ENCODE measurements around the gene NXT1.
A peak's percentile ranks its signal among the peaks of the same experiment; 100 is the strongest.
"Not testable (repeated sequence)": the region's sequence is repeated elsewhere in the genome, so short reads cannot be mapped to it uniquely, and the experiment has no call there.

The NXT1 gene

GRCh38 chr20:23350196-23350903, at the start of gene NXT1:
NXT1 (plus strand) TSS chr20:23350791; CDS start chr20:23354042, 3,251 bp downstream.
- peak within 1 kb of the TSS; percentile 72 for H3K4me3 ChIP-seq (ENCODE audit: low read depth, low read length)

DNA sequence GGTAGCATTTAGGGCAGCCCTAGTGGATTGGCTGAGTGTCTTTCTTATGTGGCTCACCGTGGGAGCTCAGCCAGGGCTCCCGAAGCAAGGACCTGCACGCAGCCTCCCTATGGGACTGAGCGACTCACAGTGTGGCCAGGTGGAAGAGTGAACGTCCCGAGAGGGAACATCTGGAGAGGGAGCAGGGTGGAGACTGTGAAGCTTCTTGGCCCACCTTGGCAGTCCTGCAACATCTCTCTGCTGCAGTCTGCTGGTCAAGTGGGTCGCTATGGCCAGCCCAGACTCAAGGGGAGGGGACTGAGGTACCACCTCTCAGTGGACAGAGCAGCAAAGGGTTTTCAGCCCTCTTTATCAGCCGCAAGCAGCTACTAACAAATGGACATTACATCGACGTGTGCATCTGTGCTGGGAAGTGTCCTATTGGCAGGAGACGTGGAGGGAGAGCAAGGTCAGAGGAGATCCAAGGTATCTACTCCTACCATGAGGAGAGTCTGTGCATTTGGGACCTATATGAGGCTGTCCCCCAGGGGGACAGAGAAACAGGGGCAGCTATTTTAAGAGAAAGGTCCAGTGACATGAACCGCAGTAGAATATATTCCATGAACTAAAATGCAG, 49.0 kb upstream of the NXT1 start:
- H3K4me3 ChIP-seq (ENCODE audit: low read depth, low read length): no peak overlapping the region

DNA sequence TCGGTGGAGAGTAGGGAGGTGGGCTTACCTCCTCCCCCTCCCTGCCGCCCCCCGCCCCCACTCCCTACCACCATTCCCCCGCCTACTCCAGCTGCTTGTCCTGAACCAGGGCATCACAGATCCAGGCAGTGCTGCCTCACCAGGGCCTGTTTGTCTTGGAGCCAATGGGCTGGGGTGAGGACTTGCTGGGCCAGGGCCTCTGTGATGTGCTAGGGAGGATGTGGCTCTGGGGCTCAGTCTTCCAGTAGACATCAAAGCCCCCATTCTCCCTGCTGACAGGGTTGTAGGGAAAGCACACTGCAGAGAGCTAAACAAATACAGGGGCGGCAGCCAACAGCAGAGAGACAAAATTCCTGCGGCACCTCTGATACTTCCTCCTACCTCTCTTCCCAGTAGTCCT, 48.2 kb upstream of the NXT1 start:
- H3K4me3 ChIP-seq (ENCODE audit: low read depth, low read length): no peak overlapping the region

GRCh38 chr20:23302801-23303200, 47.8 kb upstream of the NXT1 start:
- no peak overlapping the region for H3K4me3 ChIP-seq (ENCODE audit: low read depth, low read length)

GRCh38 chr20:23303325-23304102, 47.1 kb upstream of the NXT1 start:
- H3K4me3 ChIP-seq (ENCODE audit: low read depth, low read length): no peak overlapping the region

GRCh38 chr20:23304616-23305015, 46.0 kb upstream of the NXT1 start:
- H3K4me3 ChIP-seq (ENCODE audit: low read depth, low read length): no peak overlapping the region

GRCh38 chr20:23305098-23305497, 45.5 kb upstream of the NXT1 start:
- no peak overlapping the region for H3K4me3 ChIP-seq (ENCODE audit: low read depth, low read length)

GRCh38 chr20:23307393-23307792, 43.2 kb upstream of the NXT1 start:
- H3K4me3 ChIP-seq (ENCODE audit: low read depth, low read length): not testable (repeated sequence)

GRCh38 chr20:23308024-23308423, 42.6 kb upstream of the NXT1 start:
- H3K4me3 ChIP-seq (ENCODE audit: low read depth, low read length): no peak overlapping the region

- no peak overlapping the region for H3K4me3 ChIP-seq (ENCODE audit: low read depth, low read length)
Observed at GRCh38 chr20:23308908-23309307, 41.7 kb upstream of the NXT1 start.

DNA sequence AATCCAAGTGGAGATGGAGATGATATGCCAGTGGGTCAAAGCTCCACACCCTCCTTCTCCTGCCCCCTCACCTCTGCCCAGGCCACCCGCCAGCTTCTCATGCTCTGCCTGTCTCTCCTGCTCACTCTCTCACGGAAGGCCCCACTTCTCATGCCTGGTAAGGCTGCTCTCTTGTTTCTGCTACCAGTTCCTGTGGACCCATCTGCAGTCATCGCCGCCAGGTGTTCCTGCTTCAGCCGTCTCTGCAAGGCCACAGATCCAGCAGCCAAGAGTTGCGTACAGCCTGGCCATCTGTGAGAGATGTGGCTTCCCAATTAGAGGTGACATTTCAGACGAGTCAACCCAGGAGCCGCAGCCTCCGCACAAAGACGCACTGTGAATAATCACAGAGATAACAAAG, 40.8 kb upstream of the NXT1 start:
- H3K4me3 ChIP-seq (ENCODE audit: low read depth, low read length): no peak overlapping the region

- H3K4me3 ChIP-seq (ENCODE audit: low read depth, low read length): no peak overlapping the region
Observed at GRCh38 chr20:23311947-23312506, 38.6 kb upstream of the NXT1 start.

DNA sequence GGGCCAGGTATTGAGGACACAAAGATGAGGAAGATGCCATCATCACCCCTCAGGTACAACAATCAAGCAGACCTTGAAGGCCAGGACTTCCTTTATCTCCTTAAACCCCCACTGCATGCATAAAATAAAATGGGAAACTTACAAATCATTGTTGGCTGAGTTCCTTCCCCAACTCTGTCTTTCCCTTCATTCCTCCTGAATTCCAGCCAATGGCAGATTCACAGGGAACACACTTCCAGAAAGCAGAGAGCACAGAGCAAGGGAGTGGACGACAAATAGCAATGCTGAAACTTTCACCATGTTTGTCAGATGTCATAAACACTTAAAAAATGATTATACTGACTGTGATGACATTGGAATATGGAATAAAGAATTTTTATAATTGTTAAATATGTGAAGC, 37.3 kb upstream of the NXT1 start:
- H3K4me3 ChIP-seq (ENCODE audit: low read depth, low read length): no peak overlapping the region

- H3K4me3 ChIP-seq (ENCODE audit: low read depth, low read length): no peak overlapping the region
Observed at GRCh38 chr20:23314699-23315098, 35.9 kb upstream of the NXT1 start.

GRCh38 chr20:23315099-23315498, 35.5 kb upstream of the NXT1 start:
- H3K4me3 ChIP-seq (ENCODE audit: low read depth, low read length): no peak overlapping the region

- no peak overlapping the region for H3K4me3 ChIP-seq (ENCODE audit: low read depth, low read length)
Observed at GRCh38 chr20:23316626-23317025, 34.0 kb upstream of the NXT1 start.

GRCh38 chr20:23317081-23317480, 33.5 kb upstream of the NXT1 start:
- no peak overlapping the region for H3K4me3 ChIP-seq (ENCODE audit: low read depth, low read length)

- no peak overlapping the region for H3K4me3 ChIP-seq (ENCODE audit: low read depth, low read length)
Observed at GRCh38 chr20:23318347-23318746, 32.2 kb upstream of the NXT1 start.

DNA sequence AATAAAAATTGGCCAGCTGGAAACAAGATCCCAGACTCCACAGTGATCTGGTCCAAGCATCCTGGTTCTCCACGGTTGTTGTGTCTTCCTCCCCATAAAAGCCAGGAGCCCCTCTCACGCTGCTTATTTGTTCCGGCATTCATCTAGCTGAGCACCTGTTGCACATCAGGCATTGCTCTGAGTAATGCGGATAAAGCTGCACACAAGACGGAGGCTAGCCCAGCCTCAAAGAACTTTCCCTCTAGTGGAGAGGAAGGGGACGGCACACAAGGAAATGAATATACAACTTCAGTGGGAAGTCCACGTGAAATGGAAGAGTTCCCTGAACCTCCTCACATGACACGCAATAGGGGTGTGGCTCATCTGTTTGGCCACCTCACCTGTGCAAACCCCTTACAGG, 30.3 kb upstream of the NXT1 start:
- H3K4me3 ChIP-seq (ENCODE audit: low read depth, low read length): no peak overlapping the region

GRCh38 chr20:23325107-23325506, 25.5 kb upstream of the NXT1 start:
- H3K4me3 ChIP-seq (ENCODE audit: low read depth, low read length): no peak overlapping the region

DNA sequence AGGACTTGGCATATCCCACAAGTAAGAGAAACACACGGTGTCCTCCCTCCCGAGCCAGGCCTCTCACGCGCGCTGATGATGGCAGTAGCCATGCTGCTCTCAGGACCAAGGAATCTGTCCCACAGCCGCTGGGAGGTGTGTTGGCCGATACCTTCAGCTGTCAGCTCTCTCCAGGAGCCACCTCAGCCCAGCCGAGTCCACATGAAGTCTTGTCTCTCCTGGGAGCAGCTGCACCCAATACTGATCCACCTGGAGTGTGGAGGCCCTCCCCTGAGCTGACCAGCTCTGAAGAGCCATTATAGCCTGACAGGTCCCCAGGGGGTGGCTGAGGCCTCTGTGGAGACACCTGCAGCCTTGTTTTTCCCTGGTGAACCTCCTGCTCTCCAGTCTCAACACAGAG, 23.8 kb upstream of the NXT1 start:
- no peak overlapping the region for H3K4me3 ChIP-seq (ENCODE audit: low read depth, low read length)

Data from iPS-11a (cell line).